Measurements from ENCODE around the gene DMBX1.

- no peak for TF ChIP-seq PATZ1 (CRISPR knock-in tag; IDR thresholded peaks at IDR 0.05; ENCODE audit: borderline replicate concordance)
- TF ChIP-seq OSR1 (CRISPR knock-in tag; IDR thresholded peaks at IDR 0.05), result no peak
- no peak for TF ChIP-seq TSHZ2 (CRISPR knock-in tag; IDR thresholded peaks at IDR 0.05)
- TF ChIP-seq CSRNP3 (CRISPR knock-in tag; IDR thresholded peaks at IDR 0.05), result no peak
- no peak for TF ChIP-seq SNAI2 (CRISPR knock-in tag; IDR thresholded peaks at IDR 0.05)
- no peak for TF ChIP-seq ARNTL (CRISPR knock-in tag; IDR thresholded peaks at IDR 0.05; ENCODE audit: borderline replicate concordance, low read depth)
- TF ChIP-seq CREB5 (CRISPR knock-in tag; IDR thresholded peaks at IDR 0.05; ENCODE audit: low read depth), result no peak
- no peak for TF ChIP-seq CSDC2 (CRISPR knock-in tag; IDR thresholded peaks at IDR 0.05)
- TF ChIP-seq BACH2 (CRISPR knock-in tag; IDR thresholded peaks at IDR 0.05; ENCODE audit: borderline replicate concordance), result no peak
- TF ChIP-seq TCF4 (CRISPR knock-in tag; IDR thresholded peaks at IDR 0.05; ENCODE audit: borderline replicate concordance), result no peak
Measured at GRCh38 chr1:46487818-46488218, 1.8 kb upstream of the DMBX1 start.

All from SK-N-SH treated with all-trans-retinoic acid at 6 μM for 48 hours (cell line).